DMS 273 treated with DMSO at 0.1 percent for 48 hours (cell line): ENCODE results near the gene CEBPE.

Experiments used
- DNase-seq: peaks from one replicate; lab custom pipeline; 2025; lab: John Stamatoyannopoulos, UW

The CEBPE gene

DNA sequence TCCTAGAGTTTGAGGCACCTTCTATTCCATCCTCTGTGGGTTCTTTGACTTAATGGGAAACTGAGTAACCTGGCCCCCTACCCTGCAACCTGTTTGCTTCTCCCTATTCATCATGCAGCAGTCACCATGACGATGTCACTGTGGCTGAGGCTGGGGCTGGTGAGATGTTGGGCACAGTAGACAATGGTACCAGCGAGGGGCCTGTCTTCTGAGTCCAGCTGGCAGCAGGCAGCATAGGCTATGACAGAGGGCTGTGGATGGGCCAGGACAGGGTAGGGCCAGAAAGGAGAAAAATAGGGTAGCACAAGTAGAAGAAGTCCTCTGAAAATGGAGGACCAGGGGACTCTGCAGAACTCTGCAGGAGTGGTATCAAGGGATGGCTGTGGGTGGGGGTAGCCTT, 16.3 kb downstream of the CEBPE start:
- DNase-seq, result no peak

GRCh38 chr14:23101986-23102625, 16.9 kb downstream of the CEBPE start:
- no peak for DNase-seq

- DNase-seq, result no peak
Measured at GRCh38 chr14:23101213-23101970, 17.7 kb downstream of the CEBPE start.

GRCh38 chr14:23099212-23099861, 19.7 kb downstream of the CEBPE start:
- no peak for DNase-seq

DNA sequence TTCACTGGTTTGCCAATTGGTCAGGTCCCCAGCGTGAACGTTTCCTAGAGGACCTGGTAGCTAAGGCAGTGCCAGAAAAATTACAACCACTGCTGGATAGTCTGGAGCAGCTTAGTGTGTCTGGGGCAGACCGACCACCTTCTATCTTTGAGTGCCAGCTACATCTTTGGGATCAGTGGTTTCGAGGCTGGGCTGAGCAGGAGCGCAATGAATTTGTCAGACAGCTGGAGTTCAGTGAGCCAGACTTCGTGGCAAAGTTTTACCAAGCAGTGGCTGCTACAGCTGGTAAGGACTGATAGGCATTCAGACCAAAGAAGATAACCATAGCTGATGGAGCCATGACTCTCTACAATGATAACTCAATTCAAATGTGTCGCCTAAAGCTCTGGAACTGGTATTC, 21.3 kb downstream of the CEBPE start:
- DNase-seq, result no peak

- DNase-seq, result no peak
Measured at GRCh38 chr14:23095196-23096108, 23.6 kb downstream of the CEBPE start, which contains the start of gene C14orf119. C14orf119 (plus strand) TSS chr14:23095505; CDS start chr14:23097659, 2,154 bp downstream.

GRCh38 chr14:23094666-23095195, 24.3 kb downstream of the CEBPE start, which contains the start of gene ACIN1:
ACIN1 (minus strand) TSS chr14:23095136; CDS start chr14:23095112, 24 bp downstream.
- DNase-seq, result no peak

DNA sequence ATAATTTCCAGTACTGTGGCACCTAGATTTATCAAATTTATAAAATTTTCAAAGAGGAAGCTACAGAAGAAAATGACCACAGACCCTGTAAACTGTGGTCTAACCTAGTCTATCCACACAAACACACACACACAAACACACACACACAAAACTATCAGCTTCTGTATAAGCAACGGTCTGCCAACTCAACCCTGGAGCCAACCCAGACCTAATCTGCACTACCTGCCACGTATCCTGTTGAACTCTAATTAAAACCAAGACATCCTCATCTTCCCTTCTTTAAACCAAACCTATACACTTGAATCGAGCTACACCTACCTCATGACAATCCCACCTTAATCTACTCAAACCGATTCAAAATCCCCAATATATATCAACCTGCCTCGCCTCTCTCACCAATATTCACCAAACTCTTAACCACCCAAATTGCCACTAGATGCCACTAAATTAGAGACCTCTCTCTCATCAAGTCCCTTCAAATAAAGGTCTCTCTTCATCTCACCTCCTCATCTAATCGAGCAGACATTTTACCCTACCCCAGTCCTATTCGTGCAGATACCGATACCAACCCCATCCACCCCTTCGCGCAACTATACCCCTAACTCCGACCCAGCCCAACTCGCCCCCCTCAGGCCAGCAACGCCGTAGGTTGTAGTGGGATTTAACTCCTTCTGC, 24.9 kb downstream of the CEBPE start:
- no peak for DNase-seq

DNA sequence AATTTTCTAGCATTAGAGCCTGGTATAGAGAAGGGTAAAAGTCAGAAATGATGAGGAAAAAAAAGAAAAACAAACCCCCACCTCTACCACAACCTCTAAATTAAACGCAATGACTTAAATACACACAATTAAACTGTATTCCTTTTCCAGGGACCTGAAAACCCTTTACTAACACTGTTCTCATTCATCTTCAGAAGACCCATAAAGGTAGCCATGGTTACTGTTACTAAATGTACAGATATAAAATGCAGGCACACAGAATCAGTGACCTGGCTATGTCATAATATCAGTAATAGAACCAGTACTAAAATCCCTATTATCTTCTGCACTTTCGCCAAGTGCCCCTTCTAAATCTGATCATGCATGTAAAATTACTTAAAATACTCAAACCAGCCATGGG, 25.5 kb downstream of the CEBPE start:
- no peak for DNase-seq

- DNase-seq, result no peak
Measured at GRCh38 chr14:23093104-23093503, 26.0 kb downstream of the CEBPE start.

DNA sequence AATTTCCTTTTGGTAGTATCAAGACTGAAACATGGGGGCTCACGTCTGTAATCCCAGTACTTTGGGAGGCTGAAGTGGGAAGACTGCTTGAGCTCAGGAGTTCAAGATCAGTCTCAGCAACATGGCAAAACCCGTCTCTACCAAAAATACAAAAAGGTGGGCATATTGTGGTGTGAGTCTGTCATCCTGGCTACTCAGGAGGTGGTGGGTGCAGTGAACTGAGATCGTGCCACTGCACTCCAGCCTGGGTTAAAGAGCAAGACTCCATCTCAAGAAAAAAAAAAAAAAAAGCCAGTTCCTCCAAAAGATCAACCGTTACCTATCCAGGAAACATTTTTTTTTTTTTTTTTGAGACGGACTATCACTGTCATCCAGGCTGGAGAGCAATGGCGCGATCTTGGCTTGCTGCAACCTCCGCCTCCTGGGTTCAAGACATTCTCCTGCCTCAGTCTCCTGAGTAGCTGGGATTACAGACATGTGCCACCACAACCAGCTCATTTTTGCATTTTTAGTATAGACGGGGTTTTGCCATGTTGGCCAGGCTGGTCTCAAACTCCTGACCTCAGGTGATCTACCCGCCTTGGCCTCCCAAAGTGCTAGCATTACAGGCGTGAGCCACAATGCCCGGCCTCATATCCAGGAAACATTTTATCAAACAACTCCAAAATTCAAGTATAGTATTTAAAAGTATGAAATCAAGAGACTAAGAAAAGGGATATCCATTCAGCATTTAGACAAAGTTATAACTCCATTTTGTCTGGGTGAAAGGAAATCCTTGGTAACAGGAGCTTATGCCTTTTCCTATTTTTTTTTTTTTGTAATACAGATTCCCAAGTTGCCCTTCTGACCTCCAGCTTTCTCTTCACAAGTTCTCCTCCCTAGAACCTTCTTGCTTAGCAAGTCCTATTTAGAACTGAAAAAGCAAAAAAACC, 27.5 kb downstream of the CEBPE start:
- no peak for DNase-seq

DNA sequence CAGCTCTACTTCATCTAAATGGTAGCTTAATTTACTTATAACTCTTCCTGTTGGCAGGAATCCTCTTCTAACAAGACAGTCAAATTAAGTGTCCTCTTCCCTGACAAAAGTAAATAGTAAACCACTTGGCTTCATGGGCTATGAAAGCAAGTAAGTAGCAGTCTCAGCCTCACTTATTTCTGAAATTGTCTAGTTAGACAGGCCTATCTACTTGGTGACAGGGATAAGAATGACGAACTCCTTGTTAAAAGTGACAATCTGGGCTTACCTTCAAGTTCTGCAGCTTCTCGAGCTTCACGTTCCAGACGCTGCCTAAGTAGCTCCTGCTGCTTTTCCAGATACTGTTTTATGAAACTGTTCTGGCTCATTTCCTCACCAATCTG, 28.8 kb downstream of the CEBPE start:
- no peak for DNase-seq

DNA sequence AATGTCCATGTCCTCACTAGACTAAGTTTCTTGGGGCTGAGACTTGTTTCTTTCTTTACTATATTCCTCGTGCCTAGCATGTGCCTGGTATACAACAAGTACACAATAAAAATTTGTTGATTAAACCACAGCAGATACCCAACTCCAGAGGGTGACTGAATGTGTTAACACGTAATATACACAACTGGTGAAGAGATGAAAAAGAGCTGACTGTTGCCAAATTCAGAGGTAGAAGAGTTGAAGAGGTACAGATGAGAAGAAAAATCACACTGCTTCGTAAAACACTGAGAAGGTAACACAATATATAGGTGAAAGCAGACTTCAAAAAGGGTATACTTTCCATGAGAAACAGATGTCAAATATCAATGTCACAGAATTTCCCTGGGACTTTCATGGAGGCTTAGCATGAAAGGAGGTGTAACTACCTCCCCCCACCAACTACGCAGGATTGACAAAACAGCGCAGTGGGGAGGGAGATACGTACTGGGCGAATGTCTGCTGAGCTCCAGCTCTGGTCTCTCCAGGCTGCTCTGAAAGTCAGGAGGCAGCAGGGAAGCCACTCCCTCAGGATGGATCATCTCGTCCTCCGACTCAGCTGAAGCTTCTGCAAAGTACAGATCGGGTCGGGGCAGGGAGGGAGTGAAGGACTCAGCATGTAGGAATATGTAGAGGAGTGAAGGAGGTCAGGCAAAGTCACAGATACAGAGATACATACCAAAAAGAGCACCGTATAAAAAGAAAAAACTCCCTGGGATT, 29.4 kb downstream of the CEBPE start:
- DNase-seq, result no peak

DNA sequence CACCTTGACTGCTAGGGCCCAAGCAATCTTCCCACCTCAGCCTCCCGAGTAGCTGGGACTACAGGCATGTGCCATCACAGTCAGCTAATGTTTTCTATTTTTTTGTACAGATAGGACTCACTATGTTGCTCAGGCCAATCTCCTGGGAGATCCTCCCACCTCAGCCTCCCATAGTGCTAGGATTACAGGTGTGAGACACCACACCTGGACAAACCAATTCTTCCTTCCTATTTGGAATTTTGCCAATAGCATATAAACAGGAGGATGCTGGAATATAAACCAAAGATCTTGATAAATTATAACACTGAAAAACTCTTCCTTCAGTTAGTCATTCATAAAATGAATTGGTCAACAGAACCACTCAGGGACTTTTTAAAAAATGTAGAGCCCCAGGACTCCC, 32.5 kb downstream of the CEBPE start:
- DNase-seq, result no peak

- DNase-seq, result no peak
Measured at GRCh38 chr14:23085458-23085857, 33.6 kb downstream of the CEBPE start.

GRCh38 chr14:23080474-23080873, 38.6 kb downstream of the CEBPE start:
- no peak for DNase-seq

DNA sequence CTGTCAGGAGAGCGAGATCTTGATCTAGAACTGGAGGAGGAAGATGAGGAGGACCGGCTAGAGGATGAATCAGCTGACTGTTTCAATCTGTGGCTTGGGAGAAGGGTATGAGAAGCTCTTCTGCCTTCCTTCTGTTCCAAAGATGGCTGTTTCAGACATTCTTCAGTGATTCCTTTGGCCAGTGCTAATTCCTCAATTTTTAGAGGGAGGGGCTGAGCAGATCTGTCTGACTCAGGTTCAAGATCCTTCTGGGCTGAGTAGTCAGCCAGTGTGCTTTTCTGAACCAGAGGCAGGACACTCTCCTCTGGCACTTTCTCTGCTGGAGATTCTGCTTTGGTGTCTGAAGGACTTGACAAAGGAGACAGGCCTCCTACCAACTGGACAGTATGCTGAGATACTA, 39.3 kb downstream of the CEBPE start:
- no peak for DNase-seq

DNA sequence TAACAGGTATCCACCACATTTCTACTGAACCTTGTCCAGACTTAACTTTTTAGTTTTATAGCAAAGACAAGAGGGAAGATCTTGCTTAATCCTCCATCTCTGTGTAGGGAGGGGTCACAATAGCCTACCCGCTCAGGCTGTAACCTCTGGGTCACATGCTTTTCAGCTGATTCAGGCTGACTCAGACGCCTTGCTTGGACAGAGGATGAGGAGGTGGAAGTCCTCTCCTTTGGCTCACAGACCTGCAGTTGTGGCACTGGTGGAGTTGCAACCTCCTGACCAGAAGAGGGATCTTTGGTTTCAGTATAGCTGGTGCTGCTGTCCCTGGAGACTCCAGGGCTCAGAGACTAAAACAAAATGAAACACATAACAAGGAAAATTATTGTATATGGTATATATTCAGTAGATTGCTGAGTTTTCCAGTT, 40.4 kb downstream of the CEBPE start:
- DNase-seq, result no peak

DNA sequence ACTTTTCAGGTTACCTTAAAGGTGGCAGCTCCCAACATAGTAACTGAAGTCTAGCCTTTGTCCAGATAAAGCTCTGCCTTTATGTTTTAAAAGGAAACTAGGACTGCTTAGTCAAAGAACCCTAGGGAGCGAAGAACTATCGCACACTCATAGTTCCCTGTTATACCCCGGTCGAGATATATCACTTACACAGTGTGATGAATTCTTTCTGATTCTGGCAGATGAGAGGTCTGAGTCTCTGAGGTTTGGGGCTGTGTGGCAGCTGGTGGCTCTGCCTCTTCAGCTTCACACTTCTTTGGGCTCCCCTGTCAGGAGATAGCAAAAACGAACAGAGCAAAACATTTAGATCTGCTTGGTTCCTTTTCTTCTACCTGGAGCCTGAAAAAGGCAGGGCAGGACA, 41.1 kb downstream of the CEBPE start:
- no peak for DNase-seq
